Right forelimb (tissue), 1 donor: ENCODE data around the gene OVCA2.

Source experiments
- DNase-seq: peaks from one replicate; pipeline ENCODE4 v3.0.0-alpha.2; 2018

OVCA2 gene

DNA sequence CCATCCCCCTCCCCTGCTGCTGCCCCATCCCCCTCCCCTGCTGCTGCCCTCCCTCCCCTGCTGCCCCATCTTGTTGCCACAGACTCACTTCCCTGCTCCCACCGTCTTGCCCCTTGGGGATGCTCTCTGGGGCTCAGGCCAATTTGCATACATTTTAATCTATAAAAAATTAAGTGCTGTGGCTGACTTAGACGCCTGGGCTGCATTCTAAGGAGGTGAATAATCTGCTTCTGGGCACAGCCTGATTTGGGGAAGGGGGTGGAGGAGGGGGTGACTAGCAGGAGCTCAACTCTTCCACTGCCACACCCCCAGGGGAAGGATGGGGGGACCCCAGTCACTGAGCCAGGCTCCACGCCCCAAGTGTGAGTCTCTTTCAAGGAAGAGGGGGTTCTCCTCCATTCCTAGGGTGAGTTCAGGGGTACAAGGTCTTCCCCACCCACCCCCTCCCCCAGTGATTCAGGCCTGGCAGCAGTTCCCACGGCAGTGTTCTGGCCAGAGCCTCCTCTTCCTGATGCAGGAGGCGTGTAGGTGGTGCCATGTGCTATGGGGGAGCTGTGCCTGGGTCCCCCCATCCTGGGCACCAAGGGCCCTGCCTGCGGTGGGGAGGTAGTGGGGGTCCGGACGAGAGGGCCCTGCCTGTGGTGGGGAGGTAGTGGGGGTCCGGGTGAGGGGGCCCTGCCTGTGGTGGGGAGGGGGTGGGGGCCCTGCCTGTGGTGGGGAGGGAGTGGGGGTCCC, 6.8 kb upstream of the OVCA2 start:
- no peak for DNase-seq

DNA sequence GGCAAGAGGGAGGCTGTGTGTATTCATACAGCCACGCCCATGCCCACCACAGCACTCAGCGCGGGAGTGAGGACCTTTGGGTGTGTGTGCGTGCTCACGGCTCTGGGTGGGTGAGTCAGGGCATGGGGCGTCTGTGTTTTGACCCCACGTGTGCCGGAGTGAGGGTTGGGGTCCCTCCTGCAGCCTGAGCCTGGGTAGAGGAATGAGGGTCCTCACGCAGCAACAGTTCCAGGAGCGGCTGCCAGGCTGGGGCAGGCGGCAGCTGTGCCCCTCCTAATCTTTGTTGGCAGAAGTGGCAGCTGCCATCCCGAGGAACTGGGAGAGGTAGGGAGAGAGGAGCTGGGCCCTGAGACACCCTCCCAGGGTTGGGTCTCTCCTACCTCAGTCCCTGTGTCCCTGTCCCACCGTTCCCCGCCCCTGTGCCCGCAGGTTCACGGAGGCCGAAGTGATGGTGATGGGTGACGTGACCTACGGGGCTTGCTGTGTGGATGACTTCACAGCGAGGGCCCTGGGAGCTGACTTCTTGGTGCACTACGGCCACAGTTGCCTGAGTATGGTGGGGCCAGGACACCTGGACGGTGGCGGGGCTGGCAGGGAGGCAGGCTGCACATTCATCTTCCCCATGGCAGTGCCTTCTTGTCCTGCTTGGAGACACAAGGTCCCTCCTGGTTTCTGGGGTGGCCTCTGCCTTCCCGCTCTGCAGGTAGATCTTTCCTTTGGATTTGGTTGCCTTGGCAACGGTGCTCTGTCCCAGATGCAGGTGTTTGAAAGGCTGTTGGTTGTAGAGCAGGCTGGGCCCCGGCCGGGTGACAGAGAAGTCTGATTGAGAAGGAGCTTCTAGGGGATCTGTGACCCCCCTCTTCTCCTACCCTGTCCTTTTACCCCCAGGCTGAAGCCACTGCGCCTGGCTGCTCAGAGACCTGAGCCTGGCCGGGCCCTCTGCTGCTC, 6.0 kb upstream of the OVCA2 start:
- DNase-seq: no peak

DNA sequence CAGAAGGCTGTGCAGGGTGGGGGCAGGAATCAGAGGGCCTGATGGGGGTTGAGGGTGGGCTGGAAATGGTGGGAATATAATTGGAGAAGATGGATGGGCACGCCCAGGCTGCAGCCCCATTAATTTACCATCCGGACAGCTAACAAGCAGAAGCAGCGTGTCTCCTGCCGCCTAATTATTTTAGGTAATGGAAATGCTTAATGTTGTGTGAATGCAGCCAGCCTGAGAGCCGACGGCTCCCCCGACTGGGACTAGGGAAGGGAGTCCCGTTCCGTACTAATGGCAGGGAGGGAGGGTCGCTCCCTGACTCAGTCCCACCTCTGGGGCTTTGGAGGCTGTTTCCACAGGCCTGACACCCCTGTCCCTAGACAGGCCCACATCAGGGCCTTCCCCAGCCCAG, 4.7 kb upstream of the OVCA2 start:
- DNase-seq: no peak

DNA sequence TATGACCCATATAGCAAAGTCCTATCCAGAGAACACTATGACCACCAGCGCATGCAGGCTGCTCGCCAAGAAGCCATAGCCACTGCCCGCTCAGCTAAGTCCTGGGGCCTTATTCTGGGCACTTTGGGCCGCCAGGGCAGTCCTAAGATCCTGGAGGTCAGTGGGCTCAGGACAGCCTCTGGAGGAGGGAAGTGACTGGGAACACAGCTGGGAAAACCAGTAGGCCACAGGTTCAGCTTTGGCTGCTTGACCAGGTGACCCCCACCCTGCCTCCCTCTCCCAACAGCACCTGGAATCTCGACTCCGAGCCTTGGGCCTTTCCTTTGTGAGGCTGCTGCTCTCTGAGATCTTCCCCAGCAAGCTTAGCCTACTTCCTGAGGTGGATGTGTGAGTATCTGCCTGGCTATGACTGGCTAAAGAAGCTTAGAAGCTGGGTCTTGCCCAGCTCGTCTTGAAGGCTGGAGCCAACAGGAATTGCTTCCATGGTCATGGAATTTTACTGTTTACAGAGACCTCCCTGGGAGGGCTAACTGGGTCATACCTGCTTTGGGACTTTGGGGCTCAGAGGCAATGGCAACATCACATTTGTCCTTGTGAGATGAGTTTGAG, 1.5 kb upstream of the OVCA2 start:
- no peak for DNase-seq

DNA sequence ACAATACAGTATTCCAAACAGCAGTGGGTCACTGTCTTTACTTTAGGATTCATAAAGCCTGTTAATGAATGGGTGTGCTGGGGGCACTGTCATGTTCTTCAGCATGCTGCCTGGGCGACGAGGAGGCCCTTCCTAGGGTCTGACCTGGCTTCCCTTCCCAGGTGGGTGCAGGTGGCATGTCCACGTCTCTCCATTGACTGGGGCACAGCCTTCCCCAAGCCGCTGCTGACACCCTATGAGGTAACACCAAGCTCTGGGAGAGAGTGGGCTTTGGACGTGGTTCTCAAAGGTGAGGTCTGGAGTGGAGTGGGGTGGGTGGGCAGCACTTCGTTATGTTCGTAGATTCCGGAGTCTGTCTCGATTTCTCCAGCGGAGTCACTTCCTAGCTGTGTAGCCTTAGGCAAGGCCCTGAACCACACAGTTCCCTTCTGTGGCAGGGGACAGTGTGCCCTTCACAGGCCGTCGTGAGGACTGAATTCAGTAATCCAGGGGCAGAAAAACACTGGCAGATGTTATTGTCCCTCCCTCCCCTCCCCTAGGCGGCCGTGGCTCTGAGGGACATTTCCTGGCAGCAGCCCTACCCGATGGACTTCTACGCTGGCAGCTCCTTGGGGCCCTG, 771 bp upstream of the OVCA2 start:
- no peak for DNase-seq

DNA sequence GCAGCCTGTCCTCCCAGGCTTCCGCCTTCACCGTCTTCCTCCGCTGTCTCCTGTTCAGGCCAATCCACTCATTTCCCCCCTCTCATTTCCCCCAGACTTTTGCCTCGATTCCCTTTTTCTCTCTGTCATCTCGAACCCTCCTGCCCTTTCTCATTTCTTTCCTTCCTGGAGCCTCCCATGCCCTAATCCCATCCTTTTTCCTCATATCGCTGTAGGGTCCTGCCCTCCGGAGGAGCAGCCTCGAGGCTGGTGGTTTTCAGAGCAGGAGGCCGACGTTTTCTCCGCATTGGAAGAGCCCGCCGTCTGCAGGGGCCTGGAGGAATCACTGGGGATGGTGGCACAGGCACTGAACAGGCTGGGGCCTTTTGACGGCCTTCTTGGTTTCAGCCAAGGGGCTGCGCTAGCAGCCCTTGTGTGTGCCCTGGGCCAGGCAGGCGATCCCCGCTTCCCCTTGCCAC, 597 bp downstream of the OVCA2 start:
- DNase-seq: no peak

DNA sequence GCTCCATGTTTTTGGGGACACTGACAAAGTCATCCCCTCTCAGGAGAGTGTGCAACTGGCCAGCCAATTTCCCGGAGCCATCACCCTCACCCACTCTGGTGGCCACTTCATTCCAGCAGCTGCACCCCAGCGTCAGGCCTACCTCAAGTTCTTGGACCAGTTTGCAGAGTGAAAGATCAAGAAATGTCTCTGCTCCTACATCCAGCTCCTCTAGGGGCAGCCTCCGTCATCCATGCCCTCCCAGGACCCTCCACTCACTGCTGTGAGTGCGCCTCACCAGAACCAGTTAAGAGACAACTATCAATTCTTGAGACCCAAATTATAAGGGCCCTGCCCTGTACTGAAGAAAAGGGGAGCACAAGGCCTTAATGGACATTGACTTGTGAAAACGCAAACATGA, 1.1 kb downstream of the OVCA2 start:
- DNase-seq: no peak

DNA sequence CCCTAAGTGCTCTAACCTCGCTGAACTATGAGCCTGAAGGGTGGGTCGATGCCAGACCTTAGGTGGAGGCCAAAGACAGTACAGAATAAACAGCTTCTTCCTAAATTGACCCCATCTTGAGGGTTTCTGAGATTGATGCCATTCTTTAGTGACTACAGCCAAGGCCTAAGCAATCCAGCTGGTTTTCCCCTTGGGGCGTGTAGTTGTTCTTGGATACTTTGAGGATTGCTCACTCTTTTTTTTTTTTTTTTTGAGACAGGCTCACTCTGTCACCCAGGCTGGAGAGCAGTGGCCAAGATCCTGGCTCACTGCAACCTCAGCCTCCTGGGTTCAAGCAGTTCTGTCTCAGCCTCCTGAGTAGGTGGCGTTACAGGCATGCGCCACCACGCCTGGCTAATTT, 2.0 kb downstream of the OVCA2 start:
- no peak for DNase-seq

DNA sequence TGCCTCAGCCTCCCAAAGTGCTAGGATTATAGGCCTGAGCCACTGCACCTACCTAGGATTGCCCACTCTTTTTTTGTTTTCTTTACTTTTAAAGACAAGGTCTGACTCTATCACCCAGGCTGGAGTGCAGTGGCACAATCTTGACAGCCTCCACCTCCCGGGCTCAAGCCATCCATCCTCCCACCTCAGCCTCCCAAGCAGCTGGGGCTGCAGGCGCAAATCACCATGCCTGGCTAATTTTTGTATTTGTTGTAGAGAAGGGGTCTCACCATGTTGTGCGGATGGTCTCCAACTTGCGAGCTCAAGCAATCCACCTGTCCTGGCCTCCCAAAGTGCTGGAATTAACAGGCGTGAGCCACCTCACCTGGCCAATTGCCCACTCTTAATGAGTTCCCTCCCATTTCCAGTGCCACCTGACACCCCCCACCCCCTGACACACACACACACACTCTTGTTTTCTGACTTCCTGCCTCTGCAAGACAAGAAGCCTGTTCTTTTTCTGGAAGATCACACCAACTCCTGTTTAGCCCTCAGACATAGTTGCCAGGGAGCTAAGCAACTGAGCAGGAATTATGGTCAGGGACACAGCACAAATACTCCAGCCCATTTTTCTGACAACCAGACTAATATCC, 2.6 kb downstream of the OVCA2 start:
- no peak for DNase-seq

DNA sequence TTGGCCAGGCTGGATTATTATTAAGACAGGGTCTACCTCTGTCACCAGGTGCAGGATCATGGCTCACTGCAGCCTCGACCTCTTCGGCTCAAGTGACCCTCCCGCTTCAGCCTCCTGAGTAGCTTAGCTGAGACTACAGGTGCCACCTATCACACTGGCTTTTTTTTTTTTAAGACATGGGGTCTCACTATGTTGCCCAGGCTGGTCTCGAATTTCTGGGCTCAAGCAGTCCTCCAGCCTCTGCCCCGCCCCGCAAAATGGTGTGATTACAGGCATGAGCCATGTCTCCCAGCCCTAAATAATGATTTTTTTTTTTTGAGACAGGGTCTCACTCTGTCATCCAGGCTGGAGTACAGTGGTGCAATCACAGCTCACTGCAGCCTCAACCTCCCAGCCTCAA, 5.8 kb downstream of the OVCA2 start:
- DNase-seq: no peak

DNA sequence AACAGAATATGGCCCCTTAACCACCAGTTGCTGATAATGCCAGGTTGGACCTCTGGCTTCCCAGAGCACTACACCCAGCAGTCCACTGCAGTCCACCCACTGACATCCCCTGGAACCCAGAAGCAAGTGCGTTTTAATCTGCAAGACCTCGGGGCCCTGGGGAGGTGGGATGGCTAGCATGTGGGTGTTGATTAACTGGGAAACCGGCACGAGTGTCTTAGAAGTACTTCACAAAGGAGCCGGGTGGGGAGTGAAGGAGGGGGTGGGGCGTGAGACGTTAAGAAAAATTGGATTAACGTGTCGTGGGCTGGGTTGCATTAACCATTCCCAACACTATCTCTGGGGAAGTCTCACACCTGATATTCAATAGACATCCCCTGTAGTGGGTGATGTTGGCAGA, 7.0 kb downstream of the OVCA2 start:
- DNase-seq: no peak

DNA sequence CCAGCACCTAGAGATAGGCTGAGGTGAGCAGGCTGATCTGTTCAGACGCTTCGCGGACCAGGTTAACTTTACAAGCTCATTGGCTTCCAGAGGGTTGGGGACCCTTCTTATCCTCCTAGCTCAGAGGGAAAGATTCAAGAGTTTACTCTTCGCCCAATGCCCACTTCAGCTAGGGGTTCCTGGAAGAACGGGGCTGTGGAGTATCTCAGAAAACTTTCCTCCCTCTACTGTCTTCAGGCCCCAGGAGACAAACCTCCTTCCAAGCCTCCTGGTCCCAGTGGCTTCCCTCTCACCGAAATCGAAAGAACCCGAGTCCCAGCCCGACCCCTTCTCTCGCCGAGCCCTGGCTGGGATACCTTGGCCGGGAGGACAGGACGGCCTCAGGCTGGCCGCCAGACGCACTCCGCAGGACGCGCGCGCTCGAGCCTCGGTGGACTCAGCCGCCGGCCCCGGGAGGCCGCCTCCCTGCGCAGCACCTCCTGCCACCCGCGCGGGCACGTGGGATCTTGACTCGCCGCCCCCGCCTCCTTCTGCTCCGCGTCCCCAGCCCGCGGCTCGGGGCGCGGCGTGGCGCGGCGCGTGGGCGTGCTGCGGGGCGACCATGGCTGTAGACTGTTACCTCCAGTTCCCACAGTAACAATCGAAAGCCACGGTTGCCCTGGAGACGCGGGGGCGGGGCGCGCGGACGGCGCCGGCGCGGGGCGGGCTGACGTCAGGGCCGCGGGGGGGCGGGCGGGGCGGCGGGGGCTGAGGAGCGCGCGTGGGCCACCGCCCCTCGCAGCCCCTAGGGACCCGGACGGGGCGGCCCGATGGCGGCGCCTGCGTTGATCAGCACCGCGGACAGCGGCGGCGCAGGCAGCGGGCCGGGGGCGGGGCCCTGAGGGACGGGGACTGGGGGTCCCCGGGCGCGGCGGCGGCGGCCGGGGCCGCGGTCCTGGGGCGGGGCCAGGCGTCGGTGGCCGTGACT, 7.8 kb downstream of the OVCA2 start:
- peak; percentile 93 for DNase-seq

DNA sequence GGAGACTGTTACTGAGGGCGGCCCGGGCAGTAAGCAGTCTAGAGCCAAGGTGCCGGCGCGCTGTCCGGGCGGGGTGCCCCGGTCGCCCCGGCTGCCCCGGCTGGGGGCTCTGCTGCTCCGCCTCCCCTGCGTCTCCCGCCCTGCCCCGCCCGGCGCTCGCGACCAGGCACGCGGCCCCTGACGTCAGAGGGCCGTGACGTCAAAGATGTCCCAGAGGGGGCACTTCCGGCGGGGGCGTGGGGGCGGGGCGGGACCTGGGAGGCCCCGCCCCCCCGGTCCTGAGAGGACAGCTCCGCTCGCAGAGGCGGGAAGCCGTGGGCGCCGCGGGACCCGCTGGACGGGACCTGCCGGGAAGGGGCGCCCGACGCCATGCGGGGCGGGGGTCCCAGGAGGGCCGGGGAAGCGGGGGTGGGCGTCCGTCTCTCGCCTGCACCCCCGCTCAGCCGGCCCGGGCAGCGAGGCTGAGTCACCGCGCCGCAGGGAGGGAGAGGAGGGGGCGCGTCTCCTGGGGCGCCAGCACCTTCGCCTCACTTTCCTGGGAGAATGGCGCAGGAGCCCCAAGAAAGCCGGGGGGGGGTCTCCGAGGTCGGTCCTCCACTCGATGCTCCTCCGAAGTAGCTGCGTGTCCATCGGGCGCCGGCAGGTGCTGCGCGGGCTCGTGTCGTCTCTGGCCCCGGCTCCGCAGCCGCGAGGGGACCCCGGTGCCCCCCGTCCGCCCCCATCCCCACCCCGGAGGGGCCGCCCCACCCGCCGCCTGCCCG, 8.7 kb downstream of the OVCA2 start:
- DNase-seq: peak; percentile 82

DNA sequence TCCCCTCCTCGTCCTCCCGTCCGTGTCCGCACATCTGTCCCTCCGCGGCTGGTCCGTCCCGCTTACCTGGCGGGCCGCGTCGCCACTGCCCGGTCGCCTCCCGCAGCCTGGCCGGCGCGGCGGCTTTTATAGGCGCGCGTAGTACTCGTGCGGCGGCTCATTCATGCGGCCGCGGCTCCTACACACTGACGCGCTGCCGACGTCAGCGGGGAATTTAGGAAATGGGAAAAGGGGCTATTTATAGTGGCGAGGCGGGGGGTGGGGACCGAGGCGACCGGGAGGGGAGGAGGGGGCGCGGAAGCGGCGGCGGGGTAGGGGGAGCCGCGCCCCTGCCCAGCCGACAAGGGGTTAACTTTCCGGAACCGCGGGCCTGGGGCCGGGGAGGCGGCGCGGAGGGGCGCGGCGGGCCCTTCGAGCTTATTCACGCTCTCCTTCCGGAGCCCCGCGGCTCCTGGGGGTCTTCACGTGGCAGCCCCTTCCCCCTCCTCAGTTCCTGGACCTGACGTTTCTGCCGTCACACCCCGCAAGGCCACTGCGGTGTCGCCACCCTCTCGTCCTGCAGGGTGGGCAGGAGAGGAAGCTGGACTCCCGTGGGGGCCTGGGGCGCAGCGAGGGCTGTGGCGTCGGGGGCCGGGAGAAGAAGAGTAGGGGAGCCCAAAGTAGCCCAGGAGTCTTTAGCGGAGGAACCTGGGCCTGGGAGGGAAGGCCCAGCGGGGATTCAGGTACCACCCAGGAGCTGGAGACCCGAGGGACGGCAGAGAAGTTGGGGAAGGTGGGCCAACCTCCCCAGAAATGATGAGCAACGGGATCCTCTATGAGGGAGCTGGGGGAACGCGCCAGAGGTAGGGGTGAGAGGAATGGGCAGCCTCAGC, 9.5 kb downstream of the OVCA2 start:
- peak; percentile 59 for DNase-seq

DNA sequence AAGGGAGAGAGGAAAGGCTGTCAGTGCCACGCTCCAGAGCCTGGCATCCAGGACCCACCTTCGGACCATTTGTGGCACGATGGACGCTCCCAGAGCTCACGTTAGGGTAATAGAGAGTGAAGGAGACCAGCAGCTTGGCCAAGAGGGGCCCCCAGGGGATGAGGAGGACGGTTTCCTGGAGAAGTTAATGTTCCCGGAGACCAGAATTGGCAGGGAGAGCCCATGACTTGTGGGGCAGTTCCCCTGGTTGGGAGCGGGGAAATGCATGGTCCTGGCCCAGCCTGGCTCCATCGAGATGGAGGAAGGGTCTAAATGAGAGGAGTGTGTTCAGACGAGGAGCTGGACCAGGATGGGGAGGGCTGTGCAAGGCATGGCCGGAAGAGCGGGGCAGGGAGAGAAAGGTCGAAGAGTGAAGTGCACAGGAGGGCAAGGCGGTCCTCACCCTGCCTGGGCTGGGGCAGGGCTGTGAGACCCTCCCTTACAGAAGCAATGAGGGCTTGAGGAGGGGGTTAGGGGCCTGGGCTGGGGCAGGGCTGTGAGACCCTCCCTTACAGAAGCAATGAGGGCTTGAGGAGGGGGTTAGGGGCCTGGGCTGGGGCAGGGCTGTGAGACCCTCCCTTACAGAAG, 10.2 kb downstream of the OVCA2 start:
- peak; percentile 45 for DNase-seq

DNA sequence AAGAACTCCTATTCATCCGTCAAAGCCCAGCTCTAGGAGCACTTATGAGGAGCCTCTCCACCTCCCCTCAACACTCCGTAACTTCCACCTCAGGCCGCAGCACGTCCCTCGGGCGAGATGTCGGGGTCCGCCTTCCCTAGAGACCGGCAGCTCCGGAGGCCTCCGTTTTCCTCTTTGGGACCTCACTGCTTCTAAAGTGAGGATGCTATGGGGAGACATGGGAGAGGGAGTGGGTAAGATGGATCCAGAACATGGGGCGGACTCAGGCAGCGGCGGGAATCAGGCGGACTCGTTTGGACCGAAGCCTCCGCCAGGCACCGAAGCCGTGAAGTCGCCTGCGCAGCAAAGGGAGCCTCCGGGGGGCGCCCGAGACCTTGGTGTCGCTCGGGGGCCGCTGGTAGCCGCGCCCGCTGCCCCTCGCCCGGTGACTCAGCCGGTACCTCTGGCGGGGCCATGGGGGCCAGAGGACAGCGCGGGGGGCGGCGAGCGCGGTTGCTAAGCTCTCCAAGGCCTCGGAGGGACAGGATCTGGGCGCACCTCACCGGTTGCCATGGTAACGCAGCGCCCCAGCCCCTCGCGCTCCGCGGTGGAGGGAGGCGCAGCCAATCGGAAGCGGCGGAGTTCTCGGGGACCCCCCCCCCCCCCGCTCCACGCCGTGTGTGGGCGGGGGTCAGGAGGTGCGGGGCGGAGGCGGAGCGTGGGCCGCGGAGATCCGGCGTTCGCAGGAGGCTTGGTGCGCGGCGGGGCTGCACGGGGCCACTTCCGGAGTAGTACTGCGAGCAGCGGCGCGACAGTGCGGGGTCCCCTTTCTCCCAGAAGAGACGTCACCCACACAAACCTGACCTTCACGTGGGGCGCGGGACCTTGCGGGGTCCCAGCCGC, 11.8 kb downstream of the OVCA2 start:
- DNase-seq: peak; percentile 85

DNA sequence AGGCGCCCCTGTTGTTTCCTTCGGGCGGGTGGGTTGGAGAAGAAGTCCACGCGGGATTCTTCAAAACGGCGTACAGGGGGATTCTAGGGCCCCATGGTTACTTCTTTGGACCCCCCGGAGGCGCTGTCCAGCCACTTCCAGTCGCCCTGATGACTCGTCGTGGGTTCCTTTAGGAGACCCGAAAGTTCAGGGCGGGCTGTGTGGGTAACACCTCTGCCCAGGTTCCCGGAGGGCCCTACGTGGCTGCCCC, 12.4 kb downstream of the OVCA2 start:
- no peak for DNase-seq

DNA sequence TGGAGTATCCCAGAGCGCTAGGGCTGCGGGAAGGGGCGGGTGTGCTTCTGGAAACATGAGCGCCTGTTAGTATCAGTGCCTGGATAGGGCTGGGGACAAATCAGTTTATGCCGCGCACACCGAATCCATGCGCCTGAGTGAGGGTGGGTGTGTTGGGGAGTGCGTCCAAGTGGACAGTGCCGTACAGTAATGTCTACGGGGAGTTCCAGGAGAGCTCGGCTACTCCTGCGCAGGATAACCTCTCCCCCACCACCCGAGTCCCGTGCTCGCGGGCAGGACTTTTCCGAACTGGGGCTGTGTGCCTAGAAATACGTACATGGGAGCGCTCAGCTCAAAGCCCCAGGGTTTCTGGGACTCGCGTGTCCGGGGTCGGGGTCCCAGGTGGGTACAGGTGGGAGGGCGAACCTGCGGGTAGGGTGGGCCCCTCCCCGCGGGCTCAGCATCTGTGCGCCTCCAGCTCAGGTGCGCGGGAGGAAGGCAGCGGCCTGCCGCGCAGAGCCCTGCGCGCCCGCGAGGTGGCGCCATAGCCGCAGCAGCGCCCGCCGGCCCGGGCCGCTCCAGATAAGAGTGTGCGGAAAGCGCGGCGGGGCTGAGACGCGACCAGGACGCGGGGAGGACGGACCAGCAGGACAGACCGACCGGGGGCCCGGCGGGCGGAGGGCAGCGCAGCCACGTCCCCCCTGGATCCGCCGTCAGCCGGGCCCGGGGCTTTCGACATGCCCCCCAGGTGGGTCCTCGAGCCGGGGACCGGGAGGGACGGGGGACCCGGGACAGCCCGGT, 12.9 kb downstream of the OVCA2 start, which contains the start of gene HIC1:
HIC1 (plus strand) TSS at position 592 of the 780 bp plus-strand sequence. CDS start 1,588 bp downstream, outside the sequence.
- DNase-seq: peak; percentile 91
